PC-3 (cell line): ENCODE measurements around the gene SRPX.

ENCODE experiments used
- EZH2 ChIP-seq: fragments of 300-600 bp; sonication (generic); IDR thresholded peaks from one replicate; pipeline ENCODE4 v1.6.1; 2017; ENCODE audit warnings: antibody characterized with exemption, mild to moderate bottlenecking, low read length; ENCODE audit not compliant: unreplicated experiment
- TF ChIP-seq, protein P1 (sequence below): fragments of 300-600 bp; sonication (generic); conservative IDR thresholded peaks from 2 replicates; pipeline ENCODE4 v1.5.1; 2017; ENCODE audit warnings: antibody characterized with exemption, low read depth, mild to moderate bottlenecking, low read length

GRCh38 chrX:38126179-38126578 lies 94.5 kb downstream of the SRPX start:
- TF ChIP-seq, protein P1, sequence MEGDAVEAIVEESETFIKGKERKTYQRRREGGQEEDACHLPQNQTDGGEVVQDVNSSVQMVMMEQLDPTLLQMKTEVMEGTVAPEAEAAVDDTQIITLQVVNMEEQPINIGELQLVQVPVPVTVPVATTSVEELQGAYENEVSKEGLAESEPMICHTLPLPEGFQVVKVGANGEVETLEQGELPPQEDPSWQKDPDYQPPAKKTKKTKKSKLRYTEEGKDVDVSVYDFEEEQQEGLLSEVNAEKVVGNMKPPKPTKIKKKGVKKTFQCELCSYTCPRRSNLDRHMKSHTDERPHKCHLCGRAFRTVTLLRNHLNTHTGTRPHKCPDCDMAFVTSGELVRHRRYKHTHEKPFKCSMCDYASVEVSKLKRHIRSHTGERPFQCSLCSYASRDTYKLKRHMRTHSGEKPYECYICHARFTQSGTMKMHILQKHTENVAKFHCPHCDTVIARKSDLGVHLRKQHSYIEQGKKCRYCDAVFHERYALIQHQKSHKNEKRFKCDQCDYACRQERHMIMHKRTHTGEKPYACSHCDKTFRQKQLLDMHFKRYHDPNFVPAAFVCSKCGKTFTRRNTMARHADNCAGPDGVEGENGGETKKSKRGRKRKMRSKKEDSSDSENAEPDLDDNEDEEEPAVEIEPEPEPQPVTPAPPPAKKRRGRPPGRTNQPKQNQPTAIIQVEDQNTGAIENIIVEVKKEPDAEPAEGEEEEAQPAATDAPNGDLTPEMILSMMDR, result no peak
- TF ChIP-seq EZH2, result no peak
